Pancreas (tissue), 10 donors: ENCODE data around the gene MSI2. TPM values are rescaled to one million over a fixed set of nuclear protein-coding genes. Genes with fewer than 3 reads are reported as not detected.

Experiments used
- ATAC-seq, 4 donors: fragments of 200-7000 bp; cut with Tn5 transposase; one replicate each; pipeline versions ENCODE4 v1.8.0 to v1.9.1; 2020; ENCODE audit warnings: mild to moderate bottlenecking in 4 of 4, moderate library complexity in 4 of 4
- DNase-seq, 6 donors: peaks; one replicate each; pipeline ENCODE4 v3.0.0-alpha.2; 2020
- FAIRE-seq: peaks from 2 replicates; lab custom pipeline; 2012; peaks lifted over from hg19 to GRCh38; lab: Jason Lieb, UNC
- H3K27ac ChIP-seq, 4 donors: fragments of 200-600 bp; sonication (generic); 1 replicate in 3 of 4; 2 replicates in 1 of 4; pipeline versions ENCODE4 v1.5.0 to v1.8.0; 2020
- H3K27me3 ChIP-seq, 4 donors: fragments of 200-600 bp; one replicate each; pipeline ENCODE4 v1.8.0; 2021
- H3K36me3 ChIP-seq, 3 donors: fragments of 200-600 bp; sonication (generic) in 1 of 3; one replicate each; pipeline versions ENCODE4 v1.5.0 to v1.8.0; 2020 to 2021
- H3K4me1 ChIP-seq, 3 donors: fragments of 200-600 bp; one replicate each; pipeline ENCODE4 v1.8.0; 2021
- H3K4me3 ChIP-seq, 4 donors: fragments of 200-600 bp; sonication (generic) in 2 of 4; one replicate each; pipeline versions ENCODE4 v1.5.0 to v1.8.0; 2020 to 2021
- H3K9me3 ChIP-seq, 4 donors: fragments of 200-600 bp; one replicate each; pipeline ENCODE4 v1.8.0; 2021
- WGBS, 2 donors: extraction: QIAGEN DNeasy Blood & Tissue Kit; methylation state at CpG; one replicate each; pipeline ENCODE4 v1.1.7; 2013; 5-methylcytosine and 5-hydroxymethylcytosine counted together
- intact Hi-C, 3 donors: fragments of 100-400 bp; cut with DNase I; formaldehyde crosslinking; loops; one replicate each; pipeline versions ENCODE4 v1.11.1 to v1.14.2; 2022
- polyA plus RNA-seq, 2 donors: library from polyadenylated mRNA; stranded (reverse); fragments of 200-250 nt; gene quantifications; one replicate each; pipeline ENCODE4 v1.2.3, GENCODE V29; 2013
- total RNA-seq, 6 donors: library from RNA; stranded (reverse); fragmentation: NEBNext Ultra II Directional in 4 of 6; extraction: Animal tissue kit (Norgen Biotek cat#: 25700) in 4 of 6; gene quantifications; one replicate each; pipeline versions ENCODE4 v1.2.1 to v1.2.4, GENCODE V29; 2021 to 2023
- TF ChIP-seq, protein P1 (sequence below), 4 donors: fragments of 200-600 bp; sonication (generic) in 3 of 4; IDR thresholded peaks; one replicate each; pipeline versions ENCODE4 v1.5.0 to v1.8.0; 2021; ENCODE audit warnings: antibody characterized with exemption in 4 of 4
- donor health status: healthy with polysubstance abuse.
- donor health status: DM: no; HTN: no; CAD: no; lungs with moderate emphysema.
- donor health status: DM: no; HTN: no; CAD: no.
- donor health status: control.
- donor health status: control.
- donor health status: Bipolar disorder and iron deficiency.
- donor health status: DM: yes; HTN: yes; CAD: no.
- donor health status: DM: no; HTN: no; CAD: no.
- donor health status: DM: no; HTN: no; CAD: no.
- donor health status: DM: yes; HTN: yes; CAD: no.

The MSI2 gene
- total and polyA plus RNA-seq, 8 donors, result 10.4 to 48.9 (median 30.1) TPM

DNA sequence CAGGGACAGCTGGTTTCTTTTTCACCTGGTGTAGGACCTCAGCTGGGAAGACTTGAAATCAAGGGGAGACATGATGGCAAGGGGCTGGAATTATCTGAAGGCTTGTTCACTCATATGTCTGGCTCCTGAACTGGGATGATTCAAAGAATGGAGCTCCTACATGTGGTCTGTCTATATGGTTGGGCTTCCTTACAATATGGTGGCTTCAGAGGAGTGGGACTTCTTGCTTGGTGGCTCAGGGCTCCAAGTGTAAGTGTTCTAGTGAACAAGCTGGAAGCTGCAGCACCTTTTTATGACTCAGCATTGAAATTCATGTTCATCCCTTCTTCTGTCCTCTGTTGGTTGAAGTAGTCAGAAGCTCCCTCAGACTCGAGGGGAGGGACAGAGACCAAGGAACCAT is 127.9 kb downstream of the MSI2 start:
- FAIRE-seq (no peak), ATAC-seq (no peak), DNase-seq (no peak)
- no peak overlapping the region for H3K27ac ChIP-seq
- H3K4me1 ChIP-seq, result no peaks in the 10 kb centered on the region
- 93 to 100% methylated on average over 1 of the region's 1 CpG for WGBS, 2 donors
- intact Hi-C loops, result no loop called here
- no peak overlapping the region for H3K4me3 ChIP-seq
- TF ChIP-seq, protein P1, sequence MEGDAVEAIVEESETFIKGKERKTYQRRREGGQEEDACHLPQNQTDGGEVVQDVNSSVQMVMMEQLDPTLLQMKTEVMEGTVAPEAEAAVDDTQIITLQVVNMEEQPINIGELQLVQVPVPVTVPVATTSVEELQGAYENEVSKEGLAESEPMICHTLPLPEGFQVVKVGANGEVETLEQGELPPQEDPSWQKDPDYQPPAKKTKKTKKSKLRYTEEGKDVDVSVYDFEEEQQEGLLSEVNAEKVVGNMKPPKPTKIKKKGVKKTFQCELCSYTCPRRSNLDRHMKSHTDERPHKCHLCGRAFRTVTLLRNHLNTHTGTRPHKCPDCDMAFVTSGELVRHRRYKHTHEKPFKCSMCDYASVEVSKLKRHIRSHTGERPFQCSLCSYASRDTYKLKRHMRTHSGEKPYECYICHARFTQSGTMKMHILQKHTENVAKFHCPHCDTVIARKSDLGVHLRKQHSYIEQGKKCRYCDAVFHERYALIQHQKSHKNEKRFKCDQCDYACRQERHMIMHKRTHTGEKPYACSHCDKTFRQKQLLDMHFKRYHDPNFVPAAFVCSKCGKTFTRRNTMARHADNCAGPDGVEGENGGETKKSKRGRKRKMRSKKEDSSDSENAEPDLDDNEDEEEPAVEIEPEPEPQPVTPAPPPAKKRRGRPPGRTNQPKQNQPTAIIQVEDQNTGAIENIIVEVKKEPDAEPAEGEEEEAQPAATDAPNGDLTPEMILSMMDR (IDR thresholded peaks at IDR 0.05), result no peak
- no peaks in the 10 kb centered on the region for H3K9me3 ChIP-seq
- no peaks in the 10 kb centered on the region for H3K36me3 ChIP-seq
- no peaks in the 10 kb centered on the region for H3K27me3 ChIP-seq

- TF ChIP-seq, protein P1 (IDR thresholded peaks at IDR 0.05), result no peak
- no peak for DNase-seq
- no peak for ATAC-seq
- Histone ChIP-seq H3K27me3 (no peaks in the 10 kb centered on the region), H3K4me3 (no peak overlapping the region), H3K36me3 (no peaks in the 10 kb centered on the region), H3K27ac (no peak overlapping the region), H3K9me3 (no peaks in the 10 kb centered on the region), H3K4me1 (no peaks in the 10 kb centered on the region)
- intact Hi-C loops, result no loop called here
- 95 to 97% methylated on average over 4 of the region's 4 CpGs for WGBS, 2 donors
- FAIRE-seq, result no peak
These were observed 129.7 kb downstream of the MSI2 start for GRCh38 chr17:57385975-57386374.

GRCh38 chr17:57387575-57387974 is 131.3 kb downstream of the MSI2 start:
- H3K9me3 ChIP-seq, result no peaks in the 10 kb centered on the region
- DNase-seq (no peak), ATAC-seq (no peak), FAIRE-seq (no peak)
- intact Hi-C loops, result no loop called here
- H3K27ac ChIP-seq, result no peak overlapping the region
- no peaks in the 10 kb centered on the region for H3K27me3 ChIP-seq
- TF ChIP-seq, protein P1 (IDR thresholded peaks at IDR 0.05), result no peak
- no peaks in the 10 kb centered on the region for H3K4me1 ChIP-seq
- H3K4me3 ChIP-seq, result no peak overlapping the region
- WGBS, 2 donors, result 98 to 100% methylated on average over 1 of the region's 1 CpG
- no peaks in the 10 kb centered on the region for H3K36me3 ChIP-seq

DNA sequence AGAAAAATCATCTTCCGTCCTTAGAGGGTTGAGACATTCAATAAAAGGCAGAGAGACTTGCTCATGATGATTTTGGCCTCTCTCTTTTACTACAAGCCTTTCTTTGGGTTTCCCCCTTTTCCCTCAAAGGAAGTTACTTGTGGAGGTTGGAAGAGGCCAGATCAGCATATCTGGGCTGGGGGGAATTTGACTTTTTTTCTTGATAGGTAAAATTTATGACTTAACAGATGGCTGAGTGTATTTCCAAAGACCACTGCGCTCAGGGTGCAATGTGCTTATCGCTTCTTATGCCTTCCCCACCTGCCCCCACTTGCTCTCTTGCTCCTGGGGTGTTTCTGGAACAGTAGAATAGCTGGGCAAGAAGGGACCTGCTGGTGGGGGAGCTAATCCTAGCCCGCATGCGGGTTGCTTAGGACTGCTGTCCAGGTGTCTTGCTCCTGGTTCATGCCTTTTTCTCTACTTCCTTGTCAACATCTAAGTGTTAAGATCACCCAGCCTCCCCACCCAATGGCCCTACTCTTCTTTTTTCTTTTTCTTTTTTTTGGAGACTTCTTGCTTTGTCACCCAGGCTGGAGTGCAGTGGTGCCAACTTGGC is 131.9 kb downstream of the MSI2 start:
- Histone ChIP-seq H3K9me3 (no peaks in the 10 kb centered on the region), H3K27ac (no peak overlapping the region), H3K36me3 (no peaks in the 10 kb centered on the region), H3K4me3 (no peak overlapping the region), H3K4me1 (no peaks in the 10 kb centered on the region), H3K27me3 (no peaks in the 10 kb centered on the region)
- intact Hi-C loops, result no loop called here
- FAIRE-seq (no peak), DNase-seq (no peak), ATAC-seq (no peak)
- 90 to 99% methylated on average over 5 of the region's 5 CpGs for WGBS, 2 donors
- TF ChIP-seq, protein P1 (IDR thresholded peaks at IDR 0.05), result no peak

- Histone ChIP-seq H3K27ac (no peak overlapping the region), H3K4me1 (no peaks in the 10 kb centered on the region), H3K36me3 (no peaks in the 10 kb centered on the region), H3K27me3 (no peaks in the 10 kb centered on the region), H3K9me3 (no peaks in the 10 kb centered on the region), H3K4me3 (no peak overlapping the region)
- FAIRE-seq (no peak), DNase-seq (no peak), ATAC-seq (no peak)
- TF ChIP-seq, protein P1 (IDR thresholded peaks at IDR 0.05), result no peak
- WGBS, 2 donors, result 50 to 71% methylated on average over 2 of the region's 2 CpGs
- intact Hi-C loops, result no loop called here
These were observed 133.2 kb downstream of the MSI2 start for GRCh38 chr17:57389473-57389872.
